ENCODE measurements around the gene OR8G1. TPM values are rescaled to one million over a fixed set of nuclear protein-coding genes. Genes with fewer than 3 reads are reported as not detected.

The OR8G1 gene
- total and polyA plus RNA-seq, 2 of the 8 experiments (the other 6 are each of a cell fraction or from before 2014, with no cell fraction given) = not detected

- H2BK15ac ChIP-seq (ENCODE audit: low read length) = no peak overlapping the region
- no peaks in the 10 kb centered on the region for H3K23me2 ChIP-seq (ENCODE audit: low read depth, low read length)
- no peak overlapping the region for H3K4me2 ChIP-seq (ENCODE audit: insufficient read depth in 1 of 2, low read depth in 2 of 2, low read length in 2 of 2)
- H3K14ac ChIP-seq (ENCODE audit: insufficient read length) = no peak overlapping the region
- no peak overlapping the region for H3K4me3 ChIP-seq (ENCODE audit: extremely low read depth in 1 of 4, insufficient read depth in 2 of 4, low read depth in 3 of 4, low read length in 4 of 4)
- no peak overlapping the region for H3K4ac ChIP-seq (replicated peaks; ENCODE audit: insufficient read length, low read depth, low read length)
- H3K36me3 ChIP-seq (ENCODE audit: control insufficient read depth in 2 of 4, insufficient read depth in 4 of 4, low read length in 3 of 4) = no peaks in the 10 kb centered on the region
- no peak overlapping the region for H2AFZ ChIP-seq (ENCODE audit: low read length)
- no peak overlapping the region for H3K56ac ChIP-seq (replicated peaks; ENCODE audit: insufficient read length, low read depth, low read length)
- H3K9ac ChIP-seq (replicated peaks in 1 of 4; ENCODE audit: extremely low read depth in 1 of 4, low read depth in 3 of 4, low read length in 3 of 4) = no peak overlapping the region
- H3K27me3 ChIP-seq (replicated peaks in 1 of 4; ENCODE audit: control insufficient read depth in 3 of 4, extremely low read depth in 1 of 4, insufficient read depth in 3 of 4, low read length in 3 of 4) = no peaks in the 10 kb centered on the region
- no peak overlapping the region for H4K8ac ChIP-seq (ENCODE audit: extremely low read depth, insufficient read depth, low read length)
- H2BK5ac ChIP-seq (ENCODE audit: low read depth, low read length) = no peak overlapping the region
- no peaks in the 10 kb centered on the region for H3K79me2 ChIP-seq (ENCODE audit: control insufficient read depth in 1 of 2, insufficient read depth in 2 of 2, low read length in 2 of 2)
- no peak overlapping the region for H3K18ac ChIP-seq (ENCODE audit: extremely low read depth, low read length)
- H2AK5ac ChIP-seq (ENCODE audit: low read depth, low read length) = no peak overlapping the region
- no peak overlapping the region for H3K27ac ChIP-seq (ENCODE audit: low read depth, low read length)
- ChIA-PET CTCF (ENCODE audit: partially characterized antibody) (interaction anchor here (1.0 to 1.9 kb wide), 3 partner anchors 10 to 138 kb away, joined by 4 to 6 read pairs (median 5); no protein-coding TSS in a partner anchor), POLR2A (ENCODE audit: partially characterized antibody) (no interaction called here)
- H3K4me1 ChIP-seq (replicated peaks in 1 of 4; ENCODE audit: control insufficient read depth in 3 of 4, insufficient read depth in 4 of 4, low read length in 3 of 4) = no peaks in the 10 kb centered on the region
- H3K23ac ChIP-seq (ENCODE audit: insufficient read length) = no peak overlapping the region
- no peak for DNase-seq (ENCODE audit: low read depth in 1 of 2, low spot score in 2 of 2)
- no peak overlapping the region for H2BK20ac ChIP-seq (ENCODE audit: low read length)
- no peak overlapping the region for H4K91ac ChIP-seq (replicated peaks; ENCODE audit: insufficient read length, low read length)
- 84% methylated on average over 6 of the region's 6 CpGs; no CpG with 5 or more reads in 1 of the 2 experiments for WGBS, 2 experiments (ENCODE audit: extremely low coverage in 1 of 2, insufficient coverage in 1 of 2, insufficient read length in 1 of 2, insufficient replicate concordance in 2 of 2, low coverage in 1 of 2, low lambda C conversion rate in 2 of 2, missing lambda C conversion rate in 1 of 2)
- no peak overlapping the region for H2BK12ac ChIP-seq (ENCODE audit: low read depth, low read length)
- H2BK120ac ChIP-seq (replicated peaks; ENCODE audit: low read depth, low read length) = no peak overlapping the region
- H3K9me3 ChIP-seq (ENCODE audit: insufficient read depth in 2 of 2, low read depth in 1 of 2, low read length in 1 of 2) = no peaks in the 10 kb centered on the region; a peak in 1 of 4 replicates
- no peak overlapping the region for H4K5ac ChIP-seq (ENCODE audit: insufficient read length, low read depth, low read length)
- FAIRE-seq = no peak
- H3K79me1 ChIP-seq (ENCODE audit: low read depth, low read length) = no peaks in the 10 kb centered on the region
- H4K20me1 ChIP-seq (replicated peaks in 1 of 2; ENCODE audit: control insufficient read depth in 1 of 2, insufficient read depth in 2 of 2, low read length in 2 of 2) = no peaks in the 10 kb centered on the region
- TF ChIP-seq TEAD4 (IDR thresholded peaks at IDR 0.05; ENCODE audit: low read depth, low read length) (no peak), EP300 (IDR thresholded peaks at IDR 0.05; ENCODE audit: borderline replicate concordance in 1 of 2, low read depth in 2 of 2, low read length in 2 of 2) (no peak)
Measured at GRCh38 chr11:124207102-124207792, 33.6 kb upstream of the OR8G1 start.

Data from H1 (cell line).